HG03097 (cell line): ENCODE data around the gene AFF3.
"Not testable (repeated sequence)": the region's sequence is repeated elsewhere in the genome, so short reads cannot be mapped to it uniquely, and the experiment has no call there.

Experiments
- ATAC-seq: cut with Tn5 transposase; IDR thresholded peaks from one replicate; pipeline ENCODE4 v1.9.1; 2021; ENCODE audit not compliant: unreplicated experiment, low FRiP score

AFF3 gene

DNA sequence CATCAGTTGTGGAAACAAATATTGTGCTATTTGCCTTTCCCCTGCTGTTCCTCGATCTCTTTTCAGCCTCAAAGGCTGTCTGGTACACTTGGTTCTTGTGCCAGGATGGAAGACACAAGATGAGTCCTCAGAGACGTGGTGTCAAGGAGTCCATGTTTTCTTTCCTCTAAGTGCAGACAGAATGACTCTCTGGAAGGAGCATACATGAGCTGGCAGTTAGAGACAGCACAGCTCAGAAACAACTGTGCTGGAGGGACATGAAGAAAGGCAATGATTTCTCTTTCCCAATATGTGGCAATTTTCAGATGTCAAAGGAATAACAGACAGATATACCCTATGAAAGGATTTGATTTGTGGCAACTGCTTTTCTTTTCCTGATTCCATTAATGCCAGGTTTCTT lies 162.2 kb downstream of the AFF3 start:
- ATAC-seq, result no peak

DNA sequence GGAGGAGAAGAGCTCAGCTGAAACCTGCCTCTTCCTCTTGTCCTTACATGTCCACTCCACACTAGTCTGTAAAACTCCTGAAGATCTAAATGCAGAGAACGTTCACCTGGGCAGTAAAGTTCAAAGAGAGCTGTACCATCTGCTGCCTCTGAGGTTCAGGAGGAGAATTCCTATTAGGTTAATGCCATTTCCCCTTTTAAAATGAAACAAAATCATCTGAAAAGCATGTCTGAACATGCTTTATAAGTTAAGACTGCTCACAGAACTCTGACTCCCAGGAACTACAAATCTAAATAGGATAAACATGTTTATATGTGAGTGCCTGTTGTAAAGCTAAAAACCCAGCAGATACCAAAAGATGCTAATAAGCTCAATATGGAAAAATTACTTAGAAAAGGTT lies 164.4 kb downstream of the AFF3 start:
- no peak for ATAC-seq

DNA sequence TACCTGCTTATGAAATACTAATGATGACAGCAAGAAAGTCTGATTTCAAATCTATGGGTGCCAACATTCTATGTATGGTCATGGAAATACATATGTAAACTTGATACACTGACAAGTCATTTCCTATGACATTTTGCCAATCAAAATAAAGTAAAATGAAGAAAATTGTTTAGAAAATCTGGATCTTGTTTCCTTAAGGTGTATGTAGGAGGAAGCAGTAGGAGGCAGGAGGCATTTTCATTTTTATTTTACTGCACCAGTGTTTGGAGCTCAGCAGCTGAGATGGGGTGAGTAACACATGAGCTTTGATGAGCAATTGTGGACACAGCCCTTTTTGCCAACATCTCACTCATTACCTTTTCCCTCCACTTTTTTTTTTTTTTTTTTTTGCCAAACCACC lies 167.0 kb downstream of the AFF3 start:
- ATAC-seq, result no peak

DNA sequence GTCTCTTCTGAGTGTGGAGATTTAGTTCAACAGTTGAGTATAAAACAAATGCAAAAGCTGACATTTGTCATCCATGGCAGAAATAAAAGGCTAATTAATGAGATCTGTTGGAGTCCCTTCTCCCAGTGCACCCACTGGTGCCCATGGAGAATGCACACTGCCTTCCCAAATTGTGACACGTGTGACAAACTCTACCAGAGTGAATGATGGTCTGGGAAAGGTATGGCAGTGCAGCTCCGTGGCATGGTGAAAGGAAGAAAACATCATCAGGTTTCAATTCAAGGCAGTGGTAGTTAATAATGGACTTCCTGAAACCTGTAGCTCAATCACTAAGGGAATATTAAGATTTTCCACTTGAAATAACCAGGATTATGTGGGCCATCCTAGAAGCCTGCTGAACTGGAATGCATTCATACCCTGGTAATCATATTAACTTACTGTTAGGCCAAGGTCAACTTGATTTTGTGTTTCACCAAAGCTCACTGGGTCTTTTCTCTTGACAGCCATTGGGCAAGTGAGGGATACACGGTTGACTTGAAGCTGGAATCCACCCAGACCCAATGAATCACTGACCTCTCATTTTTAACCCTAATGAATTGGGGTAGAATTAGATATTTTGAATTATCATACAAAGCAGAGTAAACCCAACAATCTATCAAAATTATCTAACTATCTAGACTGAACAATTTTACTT lies 167.6 kb downstream of the AFF3 start:
- no peak for ATAC-seq

DNA sequence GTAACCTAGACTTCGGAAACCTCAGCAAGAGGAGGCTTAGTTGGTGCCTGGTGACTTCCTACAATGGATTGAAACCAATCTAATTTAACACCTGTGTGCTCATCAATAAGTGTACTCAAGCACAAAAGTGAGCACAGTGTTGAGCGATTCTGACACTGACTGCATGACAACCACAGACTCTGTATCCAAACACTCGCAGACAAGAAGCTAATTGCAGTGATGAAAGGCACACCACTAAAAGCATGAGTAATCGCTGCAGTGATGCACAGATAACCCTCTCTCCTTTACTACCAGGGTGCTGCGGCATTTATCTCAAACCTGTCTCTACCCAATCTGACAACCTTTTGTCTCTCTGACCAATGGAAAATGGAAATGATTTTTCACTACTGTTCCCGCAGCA lies 168.1 kb downstream of the AFF3 start:
- no peak for ATAC-seq

DNA sequence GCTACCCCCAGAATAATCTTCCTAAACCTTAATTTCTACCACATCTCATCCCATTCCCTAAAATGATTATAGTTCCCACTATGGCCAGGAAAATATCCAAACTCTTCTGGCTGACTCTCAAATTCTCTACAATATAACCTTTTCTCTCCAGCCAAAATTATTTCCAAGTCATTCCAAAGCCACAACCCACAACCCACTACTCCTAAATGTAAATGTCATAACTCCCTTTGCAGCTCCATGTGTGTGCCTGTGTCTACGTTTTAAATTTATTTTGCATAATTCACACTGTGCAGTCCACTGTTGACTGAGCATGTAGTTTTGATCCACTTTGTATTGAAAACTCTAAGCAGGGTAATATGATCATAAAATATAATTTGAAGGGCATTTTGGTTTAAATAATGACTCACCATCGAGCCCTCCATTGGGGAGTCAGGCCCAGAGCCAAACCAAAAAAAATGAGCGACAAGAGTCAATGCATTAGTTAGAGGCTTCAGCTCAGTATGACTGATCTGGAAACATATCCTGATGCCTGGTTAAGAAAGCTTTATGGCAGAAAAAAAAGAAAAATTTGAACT lies 171.0 kb downstream of the AFF3 start:
- ATAC-seq, result no peak

DNA sequence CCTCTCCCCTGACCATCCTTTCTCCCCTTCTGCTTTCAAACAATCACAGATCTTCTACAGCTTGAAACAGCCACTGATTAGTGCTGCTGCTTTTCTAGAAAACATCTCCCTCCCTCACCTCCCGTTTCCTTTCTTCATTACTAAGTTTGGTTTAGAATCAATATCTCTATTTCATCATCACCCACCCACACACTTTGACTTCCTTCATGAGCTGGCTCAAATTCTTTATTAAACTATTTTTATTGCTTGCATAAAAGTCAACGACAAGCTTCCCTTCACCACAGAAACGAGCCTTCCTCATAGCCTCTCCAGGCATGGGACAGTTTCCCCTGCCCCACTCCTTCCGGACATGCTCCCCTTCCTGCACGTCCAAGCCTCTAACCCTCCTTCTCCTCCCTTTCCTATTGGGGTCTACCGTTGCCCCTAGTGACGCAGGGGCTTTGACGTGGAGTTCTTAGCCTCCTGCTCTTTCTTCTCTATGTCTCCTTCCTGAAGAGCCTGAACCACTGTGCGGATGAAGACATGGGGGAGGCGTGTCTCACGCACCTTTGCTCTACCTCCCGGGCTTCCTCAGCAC lies 172.0 kb downstream of the AFF3 start:
- ATAC-seq, result no peak

DNA sequence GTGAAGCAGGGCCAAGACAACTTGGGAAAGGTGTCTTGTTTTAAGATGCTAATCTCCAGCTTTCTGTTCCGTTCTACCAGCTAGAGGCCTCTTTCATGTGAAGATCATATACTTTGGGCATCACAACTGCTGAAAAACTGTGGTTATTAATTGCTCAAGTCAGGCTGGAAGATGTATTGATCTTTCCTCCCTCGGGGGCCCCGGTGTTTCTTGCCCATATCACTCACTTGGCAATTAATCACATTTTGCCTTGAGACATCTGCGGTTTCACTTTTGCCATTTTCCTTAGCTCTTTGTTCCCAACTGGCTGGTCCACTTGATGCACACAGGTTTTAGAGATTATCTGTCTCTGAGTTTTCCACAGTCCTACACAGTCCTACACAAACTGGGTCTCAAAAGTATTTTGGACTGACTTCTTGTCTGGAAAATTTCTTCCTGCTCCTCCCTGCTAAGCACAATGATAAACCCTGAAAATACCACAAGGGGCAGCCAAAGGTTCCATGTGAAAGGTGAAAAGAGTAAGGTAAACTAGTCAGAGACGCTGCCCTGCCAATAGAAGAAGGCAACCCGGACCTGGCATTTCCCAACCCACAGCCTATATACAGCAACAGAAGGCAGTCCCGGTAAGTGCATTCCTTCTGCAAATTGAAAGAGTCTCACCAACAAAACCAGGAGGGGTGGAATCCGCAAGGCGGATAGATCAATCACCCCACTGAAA lies 181.0 kb downstream of the AFF3 start:
- ATAC-seq, result no peak

DNA sequence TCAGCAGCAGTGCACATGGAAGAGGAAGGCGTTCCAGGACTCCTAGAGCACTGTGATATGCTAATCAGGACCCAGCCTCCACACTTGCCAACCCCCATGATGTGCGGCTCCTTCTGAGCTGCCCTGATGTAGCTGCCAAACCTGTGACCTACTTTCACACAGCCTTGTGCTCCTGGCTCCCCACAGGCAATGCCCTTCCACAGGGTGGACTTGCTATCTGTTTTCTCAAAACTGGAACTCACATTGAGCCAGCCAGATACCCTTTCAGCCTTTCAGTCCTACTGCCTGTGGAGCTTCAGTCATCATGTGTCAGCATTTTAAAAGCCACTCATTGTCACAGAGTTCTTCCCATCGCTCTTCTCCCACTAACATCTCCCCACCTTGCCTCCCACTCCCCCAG lies 181.6 kb downstream of the AFF3 start:
- ATAC-seq, result no peak

DNA sequence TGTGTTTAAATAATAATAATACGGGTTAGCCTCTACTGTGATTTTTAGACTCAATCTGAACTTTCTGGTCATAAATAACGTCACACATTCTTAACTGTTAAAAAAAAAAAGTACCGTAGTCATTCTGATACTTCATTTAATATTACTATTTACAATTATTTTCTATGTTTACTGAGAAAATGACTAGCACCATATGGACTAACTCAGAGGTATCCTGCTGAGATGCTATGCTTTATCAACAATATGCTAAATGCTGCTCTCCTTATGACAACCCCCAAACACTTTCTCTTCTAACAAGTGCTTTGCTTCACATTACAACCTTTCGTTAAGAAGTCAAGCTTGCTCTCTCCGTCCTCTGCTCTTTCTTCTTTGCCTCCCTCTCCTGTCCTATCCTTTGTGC lies 182.1 kb downstream of the AFF3 start:
- ATAC-seq, result no peak

DNA sequence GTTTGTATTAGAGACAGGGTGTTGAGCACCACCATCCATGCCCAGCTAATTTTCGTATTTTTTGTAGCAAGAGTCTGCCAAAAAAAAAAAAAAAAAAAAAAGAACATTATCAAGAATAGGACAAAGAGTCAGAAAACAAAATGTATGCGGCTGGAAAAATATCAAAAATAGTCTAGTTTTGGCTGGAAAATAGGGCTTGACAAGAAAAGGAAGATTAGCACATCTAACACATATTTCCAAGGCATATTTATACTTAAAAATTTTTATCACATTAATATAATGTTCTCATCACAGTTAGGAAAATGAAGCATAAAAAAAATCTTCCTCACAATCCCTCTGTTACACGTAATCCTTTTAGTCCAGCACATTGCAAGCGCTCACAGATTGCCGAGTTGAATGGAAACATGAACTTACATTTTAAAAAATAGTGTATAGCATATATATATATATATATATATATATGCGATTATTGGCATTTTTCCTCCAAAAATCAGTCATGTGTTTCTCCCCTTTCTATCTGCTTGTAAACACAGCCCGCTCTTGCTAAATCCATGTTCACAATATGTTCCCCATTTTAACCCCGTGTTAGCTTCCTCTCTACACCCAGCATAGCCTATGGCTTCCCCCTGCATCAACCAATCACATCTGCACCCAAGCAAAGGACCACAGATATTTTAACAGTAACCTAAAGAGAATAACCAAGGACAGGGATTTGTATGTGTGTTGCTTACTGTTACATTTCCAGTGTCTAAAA lies 183.0 kb downstream of the AFF3 start:
- no peak for ATAC-seq

DNA sequence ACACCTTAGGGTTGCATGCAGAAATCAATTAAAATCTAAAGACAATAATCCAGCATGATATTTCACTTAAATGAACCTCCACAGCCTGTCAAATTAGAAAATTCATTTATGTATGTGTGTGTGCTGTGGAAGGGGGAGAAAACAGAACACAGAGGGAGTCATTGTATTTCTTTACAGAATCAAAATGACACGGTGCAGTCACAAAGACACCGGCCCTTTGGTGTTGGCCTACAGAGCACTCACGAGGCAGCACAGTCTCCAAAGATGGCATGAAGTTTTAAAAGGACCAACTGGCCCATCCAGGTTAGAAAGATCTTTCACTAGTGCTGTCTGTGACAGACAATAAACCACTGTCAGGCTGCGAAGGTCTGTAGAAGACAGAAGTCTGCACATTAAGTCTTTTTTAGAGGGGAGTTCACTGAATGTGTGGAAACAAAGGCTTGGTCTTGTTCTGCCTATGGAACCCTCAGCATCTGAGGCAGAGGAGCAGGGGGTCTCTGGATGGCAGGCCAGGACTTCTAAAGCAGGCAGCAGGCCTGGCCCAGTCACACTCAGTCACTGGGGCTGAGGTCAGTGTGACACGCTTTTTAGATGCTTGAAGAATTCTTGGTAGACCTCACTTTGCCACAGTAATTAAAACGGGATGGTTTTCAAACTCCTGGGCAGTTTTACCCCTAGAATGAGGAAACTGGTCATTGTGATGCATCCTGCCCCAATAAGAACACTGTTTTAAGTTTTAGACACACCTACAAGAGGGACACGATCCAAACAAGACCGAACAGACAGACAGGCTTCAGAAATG lies 184.9 kb downstream of the AFF3 start:
- no peak for ATAC-seq

DNA sequence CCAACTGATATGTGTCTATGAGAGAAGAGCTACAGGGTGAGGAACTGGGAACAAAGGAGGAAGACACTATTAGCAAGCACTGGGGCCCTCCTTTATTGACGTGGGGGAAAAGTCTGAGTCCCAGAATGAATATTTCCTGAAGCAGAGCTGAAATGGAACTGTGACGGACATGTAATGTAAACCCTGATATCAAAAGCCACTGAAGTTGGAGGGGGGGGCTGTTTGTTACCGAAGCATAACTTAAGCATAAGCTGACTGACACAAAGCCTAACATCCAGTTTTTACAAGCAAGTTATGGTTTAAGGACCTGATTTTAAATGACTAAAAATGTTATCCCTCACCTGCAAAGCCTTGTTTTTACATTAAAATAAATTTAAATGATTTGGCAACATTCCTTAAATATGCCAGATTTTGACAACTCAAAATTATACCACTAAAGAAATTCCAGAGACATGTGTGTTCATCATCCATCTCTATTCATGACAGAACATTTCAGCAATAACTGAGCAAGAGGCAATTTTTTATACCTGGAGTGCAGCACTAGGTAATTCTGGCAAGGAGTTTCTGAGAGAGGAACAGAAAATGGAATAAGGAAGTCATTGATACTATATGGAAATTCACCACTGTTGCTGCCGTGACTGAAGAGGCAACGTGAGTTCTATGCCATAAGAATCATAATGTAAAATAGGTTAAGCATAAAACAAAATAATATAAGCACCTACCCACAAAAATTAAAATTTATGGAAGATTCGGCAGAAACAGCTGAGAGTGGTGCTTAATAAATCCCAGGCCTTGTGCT lies 186.0 kb downstream of the AFF3 start:
- ATAC-seq, result no peak

DNA sequence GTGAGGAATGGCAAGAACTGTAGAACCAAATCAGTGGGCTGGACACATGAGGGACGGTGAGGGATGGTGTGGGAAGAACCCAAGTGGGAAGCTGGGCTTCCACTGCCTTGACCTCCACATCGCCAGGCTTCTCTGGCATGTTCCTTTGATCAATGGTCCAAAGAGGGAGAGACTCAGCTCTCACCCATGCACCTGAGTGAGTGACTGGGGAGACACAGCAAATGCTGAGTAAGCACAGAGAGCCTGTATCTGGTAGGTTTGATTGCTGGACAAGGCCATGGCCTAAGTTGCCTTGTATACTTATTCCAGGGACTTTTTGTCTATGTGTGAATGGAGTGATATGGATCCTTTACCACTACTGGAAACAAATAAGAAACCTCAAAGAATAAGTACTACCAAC lies 188.6 kb downstream of the AFF3 start:
- ATAC-seq, result no peak

DNA sequence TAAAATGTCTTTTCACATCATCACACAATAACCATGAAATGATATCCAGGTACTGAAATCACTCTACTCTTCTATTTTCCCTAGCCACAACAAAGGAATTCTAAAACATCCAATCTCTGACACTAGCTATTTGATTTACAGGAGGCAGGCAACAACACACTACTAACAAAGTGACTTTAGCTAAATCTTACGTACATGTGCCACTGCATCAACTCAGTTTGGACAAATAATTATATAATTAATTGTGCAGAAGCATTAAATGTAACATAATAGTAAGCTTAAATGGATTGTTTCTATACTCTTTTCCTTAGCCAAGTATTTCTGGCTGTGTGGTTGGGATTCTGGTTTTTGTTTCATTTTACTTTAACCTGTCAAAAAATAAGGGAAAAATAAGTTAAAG lies 192.4 kb downstream of the AFF3 start:
- ATAC-seq, result no peak

DNA sequence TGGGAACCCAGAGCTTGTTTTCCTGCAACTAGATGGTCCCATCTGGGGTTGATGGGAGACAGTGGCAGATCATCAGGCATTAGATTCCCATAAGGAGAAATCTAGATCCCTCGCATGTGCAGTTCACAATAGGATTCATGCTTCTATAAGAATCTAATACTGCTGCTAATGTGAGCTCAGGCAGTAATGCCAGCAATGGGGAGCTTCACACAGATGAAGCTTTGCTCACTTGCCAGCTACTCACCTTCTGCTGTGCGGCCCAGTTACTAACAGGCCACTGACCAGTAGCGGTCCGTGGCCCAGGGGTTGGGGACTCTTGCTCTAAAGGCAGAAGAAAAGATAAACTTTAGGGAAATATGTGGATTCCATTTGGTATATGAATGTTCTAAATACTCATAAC lies 192.9 kb downstream of the AFF3 start:
- no peak for ATAC-seq

DNA sequence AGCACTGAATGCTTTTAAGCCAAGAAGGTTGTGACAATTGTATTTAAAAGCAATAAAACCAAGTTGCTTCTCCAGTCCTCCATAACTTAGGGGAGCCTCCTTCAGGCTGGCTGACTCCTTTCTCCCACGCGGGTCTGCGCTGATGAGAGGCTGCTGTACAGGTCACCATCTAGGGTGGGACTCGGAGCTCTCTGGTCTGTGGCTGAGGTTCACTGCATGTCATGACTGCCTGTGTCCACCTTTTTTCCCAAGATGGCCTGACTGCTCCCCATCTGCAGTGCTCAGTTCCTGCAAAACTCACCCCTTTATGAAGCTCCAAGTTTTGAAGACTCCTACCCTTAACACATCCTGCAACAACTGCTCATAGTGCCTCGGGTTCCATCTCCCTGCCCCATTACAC lies 194.4 kb downstream of the AFF3 start:
- ATAC-seq, result no peak

DNA sequence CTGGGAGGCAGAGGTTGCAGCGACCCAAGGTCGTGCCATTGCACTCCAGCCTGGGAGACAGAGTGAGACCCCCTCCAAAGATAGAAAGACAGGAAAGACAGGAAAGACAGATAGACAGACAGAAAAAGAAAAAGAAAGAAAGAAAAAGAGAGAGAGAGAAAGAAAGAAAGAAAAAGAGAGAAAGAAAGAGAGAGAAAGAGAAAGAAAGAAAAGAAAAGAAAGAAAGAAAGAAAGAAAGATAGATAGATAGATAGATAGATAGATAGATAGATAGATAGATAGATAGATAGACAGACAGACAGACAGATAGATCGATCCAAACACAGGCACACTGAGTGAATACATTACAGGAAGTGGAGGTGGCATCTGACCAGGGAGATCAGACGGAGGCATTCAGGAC lies 195.0 kb downstream of the AFF3 start:
- ATAC-seq, result not testable (repeated sequence)

DNA sequence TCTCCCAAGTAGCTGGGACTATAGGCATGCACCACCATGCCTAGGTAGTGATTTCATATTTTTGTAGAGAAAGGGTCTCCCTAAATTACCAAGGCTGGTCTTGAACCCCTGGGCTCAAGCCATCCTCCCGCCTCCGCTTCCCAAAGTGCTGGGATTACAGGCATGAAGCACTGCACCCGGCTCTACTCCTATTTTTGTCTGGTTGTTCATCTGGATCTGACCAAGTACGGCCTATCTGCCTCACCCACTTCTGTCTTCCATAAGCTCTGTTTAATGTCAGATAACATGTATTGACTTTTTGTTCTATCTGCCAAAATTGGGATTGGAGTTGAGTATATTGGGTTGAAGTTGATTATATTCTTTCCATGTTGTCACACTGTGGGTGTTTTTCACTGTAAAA lies 198.4 kb downstream of the AFF3 start:
- ATAC-seq, result no peak
